IPS DF 4.7 (cell line): ENCODE measurements around the gene TM4SF5.

ENCODE experiments used
- DNase-seq: peaks from one replicate; pipeline ENCODE4 v3.0.0-alpha.2; 2013; ENCODE audit warnings: low spot score; ENCODE audit errors: extremely low read depth

Gene TM4SF5, protein sequence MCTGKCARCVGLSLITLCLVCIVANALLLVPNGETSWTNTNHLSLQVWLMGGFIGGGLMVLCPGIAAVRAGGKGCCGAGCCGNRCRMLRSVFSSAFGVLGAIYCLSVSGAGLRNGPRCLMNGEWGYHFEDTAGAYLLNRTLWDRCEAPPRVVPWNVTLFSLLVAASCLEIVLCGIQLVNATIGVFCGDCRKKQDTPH

DNA sequence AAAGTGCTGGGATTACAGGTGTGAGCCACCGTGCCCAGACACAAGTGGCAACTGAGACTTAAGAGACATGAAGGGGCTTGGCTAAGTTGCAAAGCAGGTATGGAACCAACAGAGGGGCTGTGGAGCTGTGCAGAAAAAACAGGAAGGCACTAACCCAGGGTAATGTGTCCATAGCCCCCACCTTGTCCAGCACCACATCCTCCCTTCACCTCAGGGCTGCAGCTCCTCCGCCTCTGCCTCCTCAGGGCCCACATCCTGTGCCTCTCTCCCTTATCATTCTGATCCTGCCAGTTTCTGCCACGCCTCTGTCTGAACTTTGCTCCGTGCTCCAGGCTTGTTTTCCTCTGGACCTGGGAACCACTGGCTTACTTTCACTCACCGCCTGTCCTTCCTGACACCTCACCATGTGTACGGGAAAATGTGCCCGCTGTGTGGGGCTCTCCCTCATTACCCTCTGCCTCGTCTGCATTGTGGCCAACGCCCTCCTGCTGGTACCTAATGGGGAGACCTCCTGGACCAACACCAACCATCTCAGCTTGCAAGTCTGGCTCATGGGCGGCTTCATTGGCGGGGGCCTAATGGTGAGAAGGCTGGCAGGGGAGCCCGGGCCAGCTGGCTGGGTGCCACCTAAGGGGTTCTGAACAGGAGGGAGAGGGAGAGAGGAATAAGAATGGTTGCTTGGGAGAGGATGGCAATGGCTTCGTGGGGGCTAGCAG lies at the start of gene TM4SF5:
TM4SF5 (plus strand) TSS at position 368 of the 716 bp plus-strand sequence; CDS start at position 405, 37 bp downstream.
- DNase-seq: no peak

DNA sequence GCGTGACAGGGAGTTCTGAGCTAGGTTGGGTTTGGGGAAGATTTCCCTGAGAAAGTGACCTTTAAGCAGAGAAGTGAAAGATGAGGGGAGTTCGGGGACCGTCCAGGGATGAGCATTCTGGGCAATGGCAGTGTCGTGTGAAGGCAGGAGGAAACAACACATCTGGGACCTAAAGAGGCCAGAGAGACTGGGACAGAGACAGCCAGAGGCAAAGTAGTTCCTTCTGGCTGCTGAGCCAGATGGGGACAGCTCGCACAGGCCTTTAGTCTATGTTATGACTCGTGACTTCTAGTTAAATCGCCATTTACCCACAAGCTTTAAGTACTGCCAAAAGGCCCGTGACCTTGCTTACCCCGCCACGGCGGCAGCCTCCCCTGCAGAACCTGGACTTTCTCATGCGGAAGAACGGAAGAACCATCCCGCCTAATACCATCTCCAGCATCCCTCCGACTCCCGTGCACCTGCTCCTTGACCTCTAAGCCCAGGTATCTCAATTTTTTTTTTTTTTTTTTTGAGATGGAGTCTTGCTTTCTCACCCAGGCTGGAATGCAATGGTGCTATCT lies 48.9 kb upstream of the TM4SF5 start:
- no peak for DNase-seq

DNA sequence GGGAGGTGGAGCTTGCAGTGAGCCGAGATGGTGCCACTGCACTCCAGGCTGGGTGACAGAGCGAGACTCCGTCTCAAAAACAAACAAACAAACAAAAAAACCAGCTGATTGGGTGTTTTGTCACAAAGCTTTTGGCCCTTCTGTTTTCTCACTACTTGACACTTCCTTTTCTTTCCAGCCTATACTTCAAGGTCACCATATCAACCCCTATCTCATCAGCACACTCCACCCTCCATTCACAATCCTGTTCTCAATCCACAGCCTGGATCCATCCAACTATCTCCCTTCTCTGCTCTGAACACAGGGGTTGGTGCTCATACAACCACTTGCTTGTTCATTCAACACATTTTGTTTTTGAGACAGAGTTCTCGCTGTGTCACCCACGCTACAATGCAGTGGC lies 47.0 kb upstream of the TM4SF5 start:
- DNase-seq: no peak

DNA sequence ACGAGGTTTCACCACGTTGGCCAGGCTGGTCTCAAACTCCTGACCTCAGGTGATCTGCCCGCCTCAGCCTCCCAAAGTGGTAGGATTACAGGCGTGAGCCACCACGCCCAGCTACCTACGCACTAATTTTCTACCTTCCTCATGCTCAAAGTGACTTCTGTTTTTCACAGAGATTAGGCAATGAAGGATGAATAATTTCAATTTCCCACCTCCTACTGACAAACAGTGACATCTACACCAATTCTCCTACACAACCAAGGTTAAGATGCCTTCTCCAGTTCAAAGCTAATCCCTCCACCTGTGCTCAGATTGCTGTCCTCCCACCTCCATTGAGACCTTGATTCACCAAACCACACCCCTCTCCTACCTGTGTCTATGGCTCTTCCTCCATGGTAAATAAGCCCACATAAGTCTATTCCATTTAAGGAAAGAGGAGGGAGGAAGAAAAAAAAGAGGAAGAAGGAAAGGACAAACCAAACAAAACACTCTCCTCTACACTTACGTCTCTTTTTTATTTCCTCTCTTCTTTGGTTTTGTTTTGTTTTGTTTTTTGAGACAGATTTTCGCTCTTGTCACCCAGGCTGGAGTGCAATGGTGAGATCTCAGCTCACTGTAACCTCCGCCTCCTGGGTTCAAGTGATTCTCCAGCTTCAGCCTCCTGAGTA lies 45.9 kb upstream of the TM4SF5 start:
- DNase-seq: no peak

DNA sequence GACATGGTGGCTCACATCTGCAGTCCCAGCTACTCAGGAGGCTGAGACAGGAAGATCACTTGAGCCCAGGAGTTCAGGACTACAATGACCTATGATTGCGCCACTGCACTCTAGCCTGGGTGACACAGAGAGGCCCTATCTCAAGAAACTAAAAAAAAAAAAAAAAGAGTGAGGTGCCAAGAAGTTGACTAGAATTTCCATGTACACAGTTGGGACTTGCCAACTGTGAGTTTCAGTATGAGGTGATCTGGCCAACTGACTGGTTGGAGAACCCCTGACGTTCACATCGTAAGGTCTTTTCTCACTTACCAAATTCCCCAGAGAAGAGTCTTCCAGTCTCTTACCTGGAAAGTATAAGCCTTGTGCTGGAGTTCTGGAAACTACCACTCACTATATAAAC lies 43.6 kb upstream of the TM4SF5 start:
- DNase-seq: no peak

DNA sequence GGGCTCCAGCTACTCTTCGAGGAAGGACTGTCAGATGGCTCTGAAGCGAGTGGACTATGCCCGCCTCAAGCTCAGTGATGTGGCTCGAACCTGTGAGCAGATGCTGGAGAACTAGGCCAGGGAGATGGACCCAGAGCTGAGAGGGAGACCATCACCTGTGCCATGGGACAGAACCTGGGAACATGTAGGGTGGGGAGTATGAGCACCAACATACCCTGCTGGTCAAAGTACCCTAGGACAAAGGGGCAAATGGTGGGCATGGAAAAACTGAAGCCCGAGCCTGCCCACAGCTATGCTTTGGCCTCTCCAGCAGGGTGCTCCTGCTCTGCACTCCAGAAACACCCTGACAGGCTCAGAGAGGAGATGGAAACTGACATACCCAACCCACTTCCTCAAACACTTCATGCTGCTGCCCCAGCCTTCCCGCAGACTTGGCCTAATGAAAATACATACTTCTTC lies 38.6 kb upstream of the TM4SF5 start:
- DNase-seq: no peak

DNA sequence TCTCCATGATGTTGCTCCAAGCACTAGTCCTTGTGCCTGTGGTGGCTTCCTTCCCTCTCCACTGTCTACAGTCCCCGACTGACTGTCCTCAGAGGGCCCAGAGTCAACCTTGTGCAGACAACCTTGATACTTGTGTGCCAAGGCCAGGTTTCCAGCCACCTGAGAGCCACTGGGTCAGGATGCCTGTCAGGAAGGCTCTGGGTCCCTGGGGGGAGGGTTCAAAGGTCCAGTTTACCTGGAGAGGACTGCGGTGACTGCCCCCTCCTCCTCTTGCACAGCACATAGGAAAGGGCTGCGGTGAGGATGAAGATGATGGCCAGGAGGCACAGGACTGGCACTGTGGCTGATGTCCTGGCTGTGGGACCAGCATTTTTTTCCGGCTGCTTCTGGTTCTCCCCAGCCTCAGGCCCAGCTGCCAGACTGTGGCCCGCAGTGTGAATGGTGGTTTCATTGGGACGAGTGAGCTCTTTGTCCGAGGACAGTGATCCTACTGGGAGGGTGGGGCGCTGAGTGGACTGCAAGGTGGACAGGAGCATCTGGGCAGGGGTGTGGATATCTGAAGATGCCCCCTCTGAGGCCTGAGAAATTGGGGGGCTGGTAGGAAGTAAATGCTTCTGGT lies 36.7 kb upstream of the TM4SF5 start:
- DNase-seq: no peak

DNA sequence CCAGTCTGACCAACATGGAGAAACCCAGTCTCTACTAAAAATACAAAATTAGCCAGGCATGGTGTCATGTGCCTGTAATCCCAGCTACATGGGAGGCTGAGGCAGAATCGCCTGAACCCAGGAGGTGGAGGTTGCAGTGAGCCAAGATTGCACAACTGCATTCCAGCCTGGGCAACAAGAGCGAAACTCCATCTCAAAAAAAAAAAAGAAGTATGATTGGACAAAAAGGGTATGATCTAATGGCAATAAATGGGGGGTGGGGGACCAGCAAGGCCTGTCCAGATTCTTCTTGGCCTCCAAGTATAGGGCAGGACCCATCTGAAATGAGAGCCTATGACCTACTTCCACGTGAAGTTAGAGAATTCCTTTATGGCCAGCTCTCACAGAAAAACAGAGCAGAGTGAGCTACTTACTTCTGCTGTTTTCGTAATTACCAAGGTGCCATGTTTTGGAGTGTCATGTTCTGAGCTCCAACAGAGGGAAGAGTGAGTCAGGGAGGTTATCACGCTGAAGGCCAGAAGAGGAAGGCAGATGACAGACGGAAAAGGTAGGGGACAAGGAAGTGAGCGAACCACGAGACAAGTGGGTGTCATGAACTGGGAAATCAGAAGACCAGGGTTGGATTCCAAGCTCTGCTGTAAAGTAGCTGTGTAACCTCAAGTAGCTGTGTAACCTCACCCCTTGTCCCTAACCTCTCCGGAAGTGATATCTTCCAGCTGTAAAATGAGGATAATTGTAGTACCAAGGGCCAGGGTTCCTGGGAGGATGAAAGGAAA lies 35.6 kb upstream of the TM4SF5 start:
- no peak for DNase-seq

DNA sequence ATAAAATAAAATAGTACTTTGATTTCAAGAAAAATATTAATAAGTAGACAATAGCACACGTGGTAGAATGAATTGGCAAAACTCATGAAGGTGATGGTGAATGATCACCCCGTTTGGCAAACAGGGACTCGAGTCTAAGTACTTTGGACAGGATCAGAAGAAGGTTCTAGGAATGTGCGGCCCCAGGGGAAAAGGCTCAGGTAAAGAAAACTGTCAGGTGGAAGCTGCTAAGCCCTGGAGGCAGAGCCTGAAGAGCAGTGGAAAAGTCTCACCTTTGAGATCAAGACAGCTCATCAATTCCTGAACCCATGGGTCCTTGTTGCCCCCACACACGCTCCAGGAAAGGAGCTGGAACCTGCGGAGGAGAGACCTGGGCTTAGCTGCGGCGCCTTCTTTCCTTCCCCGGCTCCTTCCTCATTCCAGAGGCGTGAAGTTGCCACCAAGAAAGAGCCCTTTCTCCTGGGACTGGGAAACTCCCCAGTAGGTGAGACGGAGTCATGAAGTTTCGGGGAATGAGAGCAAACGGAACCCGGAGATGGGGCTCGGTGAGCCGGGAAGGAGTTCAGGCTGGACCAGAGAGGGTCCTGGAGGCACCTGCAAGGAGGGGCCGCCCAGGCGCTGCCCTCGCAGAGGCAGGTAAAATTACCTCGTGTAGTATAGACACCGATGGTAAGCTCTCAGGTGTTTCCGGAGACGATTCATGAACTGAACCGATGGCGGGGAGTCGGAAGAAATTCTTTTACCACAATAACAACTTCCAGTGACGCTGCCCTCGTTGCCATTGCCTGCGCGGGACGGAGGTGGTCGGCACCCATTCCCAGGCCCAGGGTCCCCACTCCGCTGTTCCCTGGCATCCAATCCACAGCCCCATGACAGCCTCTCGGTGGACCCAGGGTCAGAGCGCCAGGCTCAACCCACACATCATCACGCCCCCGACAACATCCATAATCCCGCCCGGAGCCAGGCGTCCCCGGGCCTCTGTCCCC lies 33.3 kb upstream of the TM4SF5 start:
- DNase-seq: no peak

DNA sequence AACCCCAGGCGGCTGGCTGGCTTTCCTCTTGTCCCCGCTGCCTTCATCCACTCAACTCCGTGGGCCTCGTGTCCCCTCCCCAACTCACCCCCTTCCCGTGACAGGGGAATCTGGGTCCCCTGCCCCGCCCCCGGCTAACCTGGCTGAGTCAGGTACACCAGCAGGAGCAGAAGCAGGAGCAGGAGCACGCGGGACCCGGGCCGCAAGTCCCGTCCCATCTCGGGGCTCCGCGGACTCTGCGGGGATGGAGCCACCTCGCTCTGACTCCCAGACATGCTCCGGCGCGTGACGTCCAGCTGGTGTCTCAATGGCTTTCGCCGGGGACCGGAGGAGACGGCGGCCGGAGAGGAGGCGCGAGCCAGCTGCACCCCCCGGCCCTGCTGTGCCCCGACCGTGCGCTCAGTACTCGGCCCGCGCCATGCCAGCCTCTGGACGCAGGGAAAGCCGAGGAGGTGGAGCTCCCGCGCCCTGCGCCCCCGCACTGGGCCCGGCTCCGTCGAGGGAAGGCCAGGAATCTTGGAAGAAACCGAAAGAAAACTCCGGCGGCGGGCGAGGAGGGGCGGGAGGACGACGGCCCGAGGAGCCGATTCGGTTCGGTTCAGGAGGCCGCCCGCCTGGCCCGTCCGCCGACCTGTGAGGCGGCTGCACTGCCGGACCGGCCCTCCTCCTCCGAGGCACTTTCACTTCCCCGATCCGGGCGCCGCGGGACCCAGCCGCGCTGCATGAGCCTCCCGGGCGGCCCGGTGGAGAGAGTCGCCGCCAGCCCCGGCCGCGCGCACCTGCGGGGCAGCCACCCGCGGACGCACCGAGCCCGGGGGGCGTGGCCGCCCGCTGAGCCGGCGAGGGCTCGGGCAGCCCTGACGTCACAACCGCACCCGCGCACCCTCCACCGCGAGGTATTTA lies 32.3 kb upstream of the TM4SF5 start, which contains the start of the genes CXCL16 and ZMYND15:
CXCL16 (minus strand) TSS at position 807 of the 903 bp plus-strand sequence; CDS start at position 218, 589 bp downstream.
ZMYND15 (plus strand) TSS at position 712 of the 903 bp plus-strand sequence. CDS start 716 bp downstream, outside the sequence.
- DNase-seq: no peak

DNA sequence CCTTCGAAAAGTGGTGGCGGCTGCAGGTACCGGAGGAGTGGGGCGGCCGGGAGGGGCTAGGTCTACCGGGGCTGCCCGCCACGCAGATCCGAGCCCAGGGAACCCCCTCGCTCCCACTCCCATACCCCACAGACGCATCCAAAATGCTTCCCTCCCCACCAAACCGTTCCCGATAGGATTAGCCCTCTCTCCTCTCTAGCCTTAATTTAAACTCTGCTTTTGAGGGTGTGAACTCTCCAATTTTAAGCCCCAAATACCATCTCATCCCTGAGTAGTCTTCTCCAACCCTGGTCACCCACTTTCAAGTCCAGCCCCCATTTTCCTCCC lies 31.7 kb upstream of the TM4SF5 start:
- DNase-seq: no peak

DNA sequence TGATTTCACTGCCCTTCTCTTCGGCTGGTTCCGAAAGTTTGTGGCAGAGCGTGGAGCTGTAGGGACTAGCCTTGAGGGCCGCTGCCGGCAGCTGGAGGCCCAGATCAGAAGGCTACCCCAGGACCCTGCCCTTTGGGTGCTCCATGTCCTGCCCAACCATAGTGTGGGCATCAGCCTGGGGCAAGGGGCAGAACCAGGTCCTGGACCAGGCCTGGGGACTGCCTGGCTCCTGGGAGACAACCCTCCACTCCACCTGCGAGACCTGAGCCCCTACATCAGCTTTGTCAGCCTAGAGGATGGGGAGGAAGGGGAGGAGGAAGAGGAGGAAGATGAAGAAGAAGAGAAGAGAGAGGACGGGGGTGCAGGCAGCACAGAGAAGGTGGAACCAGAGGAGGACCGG lies 31.1 kb upstream of the TM4SF5 start:
- DNase-seq: no peak

DNA sequence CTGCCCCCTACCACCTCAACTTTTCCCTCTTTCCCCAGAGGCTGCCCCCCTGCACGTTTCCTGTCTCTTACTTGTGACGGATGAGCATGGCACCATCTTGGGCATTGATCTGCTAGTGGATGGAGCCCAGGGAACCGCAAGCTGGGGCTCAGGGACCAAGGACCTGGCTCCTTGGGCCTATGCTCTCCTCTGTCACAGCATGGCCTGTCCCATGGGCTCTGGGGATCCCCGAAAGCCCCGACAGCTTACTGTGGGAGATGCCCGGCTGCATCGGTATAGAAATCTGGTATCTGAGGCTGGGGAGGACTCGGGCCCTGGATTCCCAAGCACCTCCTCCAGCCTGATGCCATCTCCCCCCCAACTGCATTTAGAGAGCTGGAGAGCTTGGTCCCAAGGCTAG lies 30.1 kb upstream of the TM4SF5 start:
- no peak for DNase-seq

DNA sequence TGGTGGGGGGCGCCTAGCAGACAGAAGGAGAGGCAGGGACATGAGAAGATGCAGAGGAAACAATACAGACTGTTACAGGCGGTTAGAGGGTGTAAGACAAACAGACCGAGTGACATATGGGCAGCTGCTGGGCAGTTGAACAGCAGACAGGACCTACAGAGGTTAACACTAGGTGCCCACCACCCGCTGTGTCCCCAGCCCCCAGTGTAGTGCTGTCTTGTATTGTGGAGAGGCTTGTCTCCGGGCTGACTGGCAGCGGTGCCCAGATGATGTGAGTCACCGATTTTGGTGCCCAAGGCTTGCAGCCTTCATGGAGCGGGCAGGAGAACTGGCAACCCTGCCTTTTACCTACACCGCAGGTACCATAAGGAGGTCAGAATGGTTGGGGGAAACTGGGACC lies 29.6 kb upstream of the TM4SF5 start:
- DNase-seq: no peak

DNA sequence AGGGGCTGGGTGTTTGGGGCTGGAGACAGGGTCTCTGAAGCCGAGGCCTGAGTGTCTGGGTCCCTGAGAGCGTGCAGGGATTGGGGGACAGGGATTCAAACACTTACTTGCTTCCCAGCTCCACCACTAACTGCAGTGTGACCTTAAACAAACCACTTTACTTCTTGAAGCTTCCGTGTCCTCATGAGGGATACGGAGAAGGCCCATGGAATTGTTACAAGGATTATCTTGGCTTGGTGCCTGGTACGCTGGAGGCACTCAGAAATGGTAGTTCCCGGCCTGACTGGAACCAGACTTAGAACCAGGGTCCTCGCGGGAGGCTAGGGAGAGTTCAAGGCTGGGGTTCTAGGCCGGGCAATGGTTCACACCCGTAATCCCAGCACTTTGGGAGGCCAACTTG lies 29.1 kb upstream of the TM4SF5 start:
- no peak for DNase-seq

DNA sequence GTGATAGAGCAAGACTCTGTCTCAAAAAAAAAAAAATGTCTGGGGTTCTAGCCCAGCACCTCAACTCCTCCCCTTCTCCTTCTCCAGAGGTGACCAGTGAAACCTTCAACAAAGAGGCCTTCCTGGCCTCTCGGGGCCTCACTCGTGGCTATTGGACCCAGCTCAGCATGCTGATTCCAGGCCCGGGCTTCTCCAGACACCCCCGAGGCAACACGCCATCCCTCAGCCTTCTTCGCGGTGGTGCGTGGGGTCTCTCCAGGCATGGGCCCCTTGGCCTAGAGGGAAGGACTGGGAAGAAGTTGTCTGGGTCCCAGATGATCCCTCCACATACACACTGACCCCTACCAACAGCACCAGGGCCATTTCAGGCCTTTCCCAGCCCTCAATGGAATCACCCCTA lies 28.5 kb upstream of the TM4SF5 start:
- no peak for DNase-seq

DNA sequence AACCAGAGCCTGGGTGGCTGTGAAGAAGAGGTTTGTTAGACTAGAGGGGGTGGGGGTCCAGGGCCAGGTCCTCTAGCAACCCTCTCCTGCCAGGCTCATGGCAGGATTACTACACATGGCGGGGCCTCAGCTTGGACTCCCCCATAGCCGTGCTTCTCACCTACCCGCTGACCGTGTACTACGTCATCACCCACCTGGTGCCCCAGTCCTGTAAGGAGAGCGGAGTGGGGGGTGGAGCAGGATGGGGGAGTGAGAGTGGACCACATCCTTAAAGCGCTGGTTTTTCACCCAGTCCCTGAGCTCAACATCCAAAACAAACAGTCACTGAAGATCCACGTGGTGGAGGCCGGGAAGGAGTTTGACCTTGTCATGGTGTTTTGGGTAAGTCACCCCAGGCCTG lies 27.8 kb upstream of the TM4SF5 start:
- DNase-seq: no peak
